OCI-LY7 (cell line): Measurements from ENCODE around the gene FAM229A. TPM values are rescaled to one million over a fixed set of nuclear protein-coding genes. Genes with fewer than 3 reads are reported as not detected.

Experiments used
- BruUV-seq: library from RNA; stranded (reverse); fragments of 400-500 nt; replicated peaks from 2 replicates; lab custom pipeline; 2021; lab: Mats Ljungman, UMichigan
- CTCF ChIA-PET: fragments of 300-600 bp; sonication (Branson Sonifier 250); formaldehyde crosslinking; loops from one replicate; lab custom pipeline; 2022; ENCODE audit warnings: antibody characterized with exemption; ENCODE audit not compliant: unreplicated experiment; lab: Charles Lee
- POLR2A ChIA-PET: fragments of 300-600 bp; sonication (Branson Sonifier 250); formaldehyde crosslinking; loops from one replicate; lab custom pipeline; 2022; ENCODE audit warnings: antibody characterized with exemption; lab: Charles Lee
- DNase-seq: peaks from one replicate; pipeline ENCODE4 v3.0.0-alpha.2; 2015; ENCODE audit warnings: low spot score
- H2AFZ ChIP-seq: fragments of 200-600 bp; sonication (generic), shearing (Covaris generic); 2 replicates; pipeline ENCODE4 v1.6.1; 2014; ENCODE audit warnings: mild to moderate bottlenecking, antibody characterized with exemption, low read length, moderate library complexity
- H3K27ac ChIP-seq: fragments of 200-600 bp; sonication (generic); 2 replicates; pipeline ENCODE4 v1.5.1; 2014; ENCODE audit warnings: mixed run types, low read depth, mild to moderate bottlenecking, moderate library complexity, low read length, inconsistent platforms; ENCODE audit not compliant: poor library complexity, severe bottlenecking
- H3K36me3 ChIP-seq: fragments of 200-600 bp; sonication (generic); 2 replicates; pipeline ENCODE4 v1.6.1; 2014; ENCODE audit warnings: mild to moderate bottlenecking, antibody characterized with exemption, low read length, moderate library complexity, mixed read lengths; ENCODE audit not compliant: insufficient read depth
- H3K4me1 ChIP-seq: fragments of 200-600 bp; sonication (generic); 2 replicates; pipeline ENCODE4 v1.5.1; 2014; ENCODE audit warnings: mild to moderate bottlenecking, low read length; ENCODE audit not compliant: insufficient read depth, poor library complexity, severe bottlenecking
- H3K4me2 ChIP-seq: fragments of 200-600 bp; sonication (generic); 2 replicates; pipeline ENCODE4 v1.6.1; 2014; ENCODE audit warnings: mild to moderate bottlenecking, low read length
- H3K4me3 ChIP-seq: fragments of 200-600 bp; sonication (generic); 2 replicates; pipeline ENCODE4 v1.5.1; 2014; ENCODE audit warnings: mild to moderate bottlenecking, low read depth, low read length; ENCODE audit not compliant: poor library complexity, severe bottlenecking
- H3K79me2 ChIP-seq: fragments of 200-600 bp; sonication (generic); 2 replicates; pipeline ENCODE4 v1.6.1; 2016; ENCODE audit warnings: low read depth, mild to moderate bottlenecking, low read length, moderate library complexity, mixed read lengths; ENCODE audit not compliant: insufficient read depth
- H3K9me2 ChIP-seq: fragments of 200-600 bp; sonication (generic); 2 replicates; pipeline ENCODE4 v1.6.1; 2016; ENCODE audit warnings: mild to moderate bottlenecking, low read length, mixed read lengths; ENCODE audit not compliant: insufficient read depth
- H3K9me3 ChIP-seq: fragments of 200-600 bp; sonication (generic); 2 replicates; pipeline ENCODE4 v1.6.1; 2014; ENCODE audit warnings: mild to moderate bottlenecking, mixed run types, low read length, mixed read lengths
- H4K20me1 ChIP-seq: fragments of 200-600 bp; sonication (generic); 2 replicates; pipeline ENCODE4 v1.6.1; 2014; ENCODE audit warnings: mild to moderate bottlenecking, antibody characterized with exemption, low read length, moderate library complexity, mixed read lengths; ENCODE audit not compliant: insufficient read depth
- EZH2phosphoT487 ChIP-seq: fragments of 200-600 bp; sonication (generic); IDR thresholded peaks from 2 replicates; pipeline ENCODE4 v1.6.1; 2018; ENCODE audit warnings: low read depth, borderline replicate concordance, mild to moderate bottlenecking, mixed run types, antibody characterized with exemption, low read length, moderate library complexity, mixed read lengths
- intact Hi-C: fragments of 100-400 bp; cut with micrococcal nuclease; formaldehyde crosslinking; loops from one replicate; pipeline ENCODE4 v1.10.0; 2022; ENCODE audit not compliant: unreplicated experiment
- total RNA-seq, 2 experiments: library from RNA; depleted of rRNA in 1 of 2; stranded (reverse); fragments of >200 nt in 1 of 2; shearing (Covaris generic) in 1 of 2; gene quantifications; 2 replicates each; pipeline ENCODE4 v1.2.3, GENCODE V29; 2014 to 2022
- TF ChIP-seq, protein P1 (sequence below): fragments of 200-600 bp; sonication (generic); conservative IDR thresholded peaks from 2 replicates; pipeline ENCODE4 v1.5.1; 2014; ENCODE audit warnings: mild to moderate bottlenecking, antibody characterized with exemption, low read length, moderate library complexity, mixed read lengths

Gene FAM229A
- total RNA-seq, 2 experiments from 2014 or later, result 3.2 to 16.5 TPM

DNA sequence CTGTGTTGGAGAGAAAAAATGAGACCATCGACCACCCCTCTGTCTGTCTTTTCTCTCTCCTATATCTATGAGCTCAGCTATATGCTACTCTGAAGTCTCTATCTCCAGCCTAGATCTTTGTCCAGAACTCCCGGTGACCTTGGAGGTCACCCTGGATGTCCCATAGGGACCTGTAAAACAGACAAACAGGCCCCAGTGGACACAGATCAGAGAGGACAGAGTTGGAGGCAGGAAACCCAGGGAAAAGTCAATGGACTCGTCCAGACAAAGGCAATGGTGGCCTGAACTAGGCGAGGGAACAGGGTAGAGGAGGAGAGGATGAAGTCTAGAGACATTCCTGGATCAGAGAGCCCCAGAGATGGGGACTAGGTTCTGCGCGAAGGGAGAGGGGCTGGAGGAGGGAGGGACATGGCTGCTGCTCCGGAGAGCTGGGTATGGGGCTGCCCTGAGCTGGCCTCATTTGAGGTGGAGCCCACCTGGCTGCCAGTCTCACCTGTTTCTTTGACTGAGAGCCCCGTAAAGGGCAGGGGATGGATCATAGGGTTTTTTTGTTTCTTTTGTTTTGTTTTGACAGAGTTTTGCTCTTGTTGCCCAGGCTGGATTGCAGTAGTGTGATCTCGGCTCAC is 15.6 kb downstream of the FAM229A start:
- Histone ChIP-seq H3K4me2 (no peak overlapping the region), H3K9me3 (peaks cover 8% of the 10 kb centered on the region; the same call in 1 of the 2 replicates), H3K27ac (no peak overlapping the region), H4K20me1 (no peaks in the 10 kb centered on the region), H3K36me3 (no peaks in the 10 kb centered on the region), H3K79me2 (no peaks in the 10 kb centered on the region), H3K4me1 (peaks cover 16% of the 10 kb centered on the region), H3K9me2 (no peaks in the 10 kb centered on the region), H2AFZ (no peak overlapping the region), H3K4me3 (no peak overlapping the region)
- ChIA-PET CTCF (no interaction called here), POLR2A (interaction anchor here (1.0 kb wide), 1 partner anchor 10 kb away, joined by 4 read pairs; the partner anchor contains the start of gene MARCKSL1)
- no peak for TF ChIP-seq EZH2phosphoT487
- TF ChIP-seq, protein P1, sequence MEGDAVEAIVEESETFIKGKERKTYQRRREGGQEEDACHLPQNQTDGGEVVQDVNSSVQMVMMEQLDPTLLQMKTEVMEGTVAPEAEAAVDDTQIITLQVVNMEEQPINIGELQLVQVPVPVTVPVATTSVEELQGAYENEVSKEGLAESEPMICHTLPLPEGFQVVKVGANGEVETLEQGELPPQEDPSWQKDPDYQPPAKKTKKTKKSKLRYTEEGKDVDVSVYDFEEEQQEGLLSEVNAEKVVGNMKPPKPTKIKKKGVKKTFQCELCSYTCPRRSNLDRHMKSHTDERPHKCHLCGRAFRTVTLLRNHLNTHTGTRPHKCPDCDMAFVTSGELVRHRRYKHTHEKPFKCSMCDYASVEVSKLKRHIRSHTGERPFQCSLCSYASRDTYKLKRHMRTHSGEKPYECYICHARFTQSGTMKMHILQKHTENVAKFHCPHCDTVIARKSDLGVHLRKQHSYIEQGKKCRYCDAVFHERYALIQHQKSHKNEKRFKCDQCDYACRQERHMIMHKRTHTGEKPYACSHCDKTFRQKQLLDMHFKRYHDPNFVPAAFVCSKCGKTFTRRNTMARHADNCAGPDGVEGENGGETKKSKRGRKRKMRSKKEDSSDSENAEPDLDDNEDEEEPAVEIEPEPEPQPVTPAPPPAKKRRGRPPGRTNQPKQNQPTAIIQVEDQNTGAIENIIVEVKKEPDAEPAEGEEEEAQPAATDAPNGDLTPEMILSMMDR, result no peak
- DNase-seq, result no peak
- intact Hi-C loops, result no loop called here
- BruUV-seq, result no TSS peak

DNA sequence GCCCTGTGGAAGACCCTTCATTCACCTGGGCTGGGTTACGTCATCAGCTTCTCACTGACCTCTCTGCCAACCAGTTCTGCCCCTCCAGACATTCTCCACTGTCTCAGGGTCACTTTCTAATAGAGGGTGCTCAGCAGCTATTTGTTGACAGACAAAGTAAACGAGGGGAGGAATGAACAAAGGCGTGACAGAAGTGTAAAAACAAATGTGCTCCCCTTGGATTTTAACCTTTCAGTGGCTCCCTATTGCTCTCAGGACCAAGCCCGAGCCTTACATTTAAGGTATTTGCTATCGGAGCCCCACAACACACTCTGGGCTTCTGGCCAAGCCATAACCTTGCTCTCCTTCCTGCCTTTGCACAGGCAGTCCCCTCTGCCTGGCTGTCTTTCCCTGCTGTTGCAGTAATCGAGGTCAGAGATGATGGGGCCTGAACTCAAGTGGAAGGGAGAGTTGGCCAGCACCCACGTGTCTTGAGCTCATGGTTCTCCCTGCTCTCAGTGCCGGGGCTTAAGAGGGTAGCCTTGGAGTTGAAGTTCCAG is 16.9 kb downstream of the FAM229A start:
- no TSS peak for BruUV-seq
- H3K27ac ChIP-seq, result no peak overlapping the region
- ChIA-PET CTCF (interaction anchor here (0.8 to 1.4 kb wide), 2 partner anchors 9 to 95 kb away, joined by 3 read pairs; partner anchors contain the start of gene MARCKSL1), POLR2A (interaction anchor here (0.6 kb wide), 1 partner anchor 240 kb away, joined by 3 read pairs; no protein-coding TSS in a partner anchor)
- H4K20me1 ChIP-seq, result no peaks in the 10 kb centered on the region
- peaks cover 4% of the 10 kb centered on the region; the same call in 1 of the 2 replicates for H3K9me3 ChIP-seq
- DNase-seq, result no peak
- H3K9me2 ChIP-seq, result no peaks in the 10 kb centered on the region
- TF ChIP-seq EZH2phosphoT487, result no peak
- TF ChIP-seq, protein P1, result no peak
- H3K79me2 ChIP-seq, result no peaks in the 10 kb centered on the region
- H3K4me1 ChIP-seq, result peaks cover 8% of the 10 kb centered on the region
- H3K4me3 ChIP-seq, result no peak overlapping the region
- intact Hi-C loops, result no loop called here
- H2AFZ ChIP-seq, result no peak overlapping the region
- H3K4me2 ChIP-seq, result no peak overlapping the region
- no peaks in the 10 kb centered on the region for H3K36me3 ChIP-seq

DNA sequence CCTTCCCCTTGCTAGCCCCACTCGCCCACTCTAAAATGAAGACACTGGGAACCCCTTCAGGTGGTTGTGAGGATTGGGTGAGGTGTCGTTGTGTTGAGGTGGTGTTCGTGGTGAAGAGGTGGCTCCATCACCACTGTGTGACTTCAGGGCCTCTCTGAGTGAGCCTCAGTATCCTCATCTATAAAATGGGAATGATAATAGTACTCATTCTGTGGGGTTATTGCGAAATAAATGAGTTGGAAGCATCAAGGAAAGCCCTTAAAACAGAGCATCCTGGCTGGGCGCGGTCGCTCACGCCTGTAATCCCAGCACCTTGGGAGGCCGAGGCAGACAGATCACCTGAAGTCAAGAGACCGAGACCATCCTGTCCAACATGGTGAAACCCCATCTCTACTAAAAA is 19.6 kb downstream of the FAM229A start:
- ChIA-PET POLR2A (no interaction called here), CTCF (interaction anchor here (0.7 kb wide), 1 partner anchor 11 kb away, joined by 3 read pairs; no protein-coding TSS in a partner anchor)
- intact Hi-C loops, result no loop called here
- DNase-seq, result no peak
- Histone ChIP-seq H3K4me2 (no peak overlapping the region), H3K36me3 (no peaks in the 10 kb centered on the region), H3K4me1 (peaks cover 9% of the 10 kb centered on the region), H3K79me2 (no peaks in the 10 kb centered on the region), H3K9me3 (no peaks in the 10 kb centered on the region), H3K27ac (no peak overlapping the region), H3K9me2 (no peaks in the 10 kb centered on the region), H4K20me1 (no peaks in the 10 kb centered on the region), H2AFZ (no peak overlapping the region), H3K4me3 (no peak overlapping the region)
- TF ChIP-seq, protein P1, result no peak
- no peak for TF ChIP-seq EZH2phosphoT487
- BruUV-seq, result no TSS peak
